Osteocyte (in vitro differentiated cells): ENCODE measurements around the gene C4orf36. TPM values are rescaled to one million over a fixed set of nuclear protein-coding genes. Genes with fewer than 3 reads are reported as not detected.

Experiments
- DNase-seq: peaks from one replicate; pipeline ENCODE4 v3.0.0; 2021; ENCODE audit warnings: mixed read lengths; ENCODE audit not compliant: unreplicated experiment; ENCODE audit errors: extremely low spot score
- H3K27ac Mint-ChIP-seq: one replicate; pipeline ENCODE4 v1.8.0; 2021; ENCODE audit warnings: mild to moderate bottlenecking, mixed read lengths; ENCODE audit not compliant: unreplicated experiment
- H3K27me3 Mint-ChIP-seq: one replicate; pipeline ENCODE4 v1.8.0; 2021; ENCODE audit warnings: mixed read lengths; ENCODE audit not compliant: unreplicated experiment
- H3K36me3 Mint-ChIP-seq: one replicate; pipeline ENCODE4 v1.8.0; 2021; ENCODE audit warnings: mixed read lengths; ENCODE audit not compliant: unreplicated experiment
- H3K4me1 Mint-ChIP-seq: one replicate; pipeline ENCODE4 v1.8.0; 2021; ENCODE audit warnings: mixed read lengths; ENCODE audit not compliant: unreplicated experiment
- H3K4me3 Mint-ChIP-seq: one replicate; pipeline ENCODE4 v1.8.0; 2021; ENCODE audit warnings: mild to moderate bottlenecking, moderate library complexity, mixed read lengths; ENCODE audit not compliant: unreplicated experiment
- H3K9me3 Mint-ChIP-seq: one replicate; pipeline ENCODE4 v1.8.0; 2021; ENCODE audit warnings: mixed read lengths; ENCODE audit not compliant: unreplicated experiment
- total RNA-seq: library from RNA; stranded (reverse); gene quantifications from 2 replicates; pipeline ENCODE4 v1.2.1, GENCODE V29; 2021
- TF ChIP-seq, protein P1 (sequence below): fragments of 200-600 bp; sonication (generic); IDR thresholded peaks from 2 replicates; pipeline ENCODE4 v1.5.0; 2021; ENCODE audit warnings: antibody characterized with exemption, mild to moderate bottlenecking, moderate library complexity

C4orf36 gene
- total RNA-seq, 1 donor from 2014 or later, result 0.51 TPM

DNA sequence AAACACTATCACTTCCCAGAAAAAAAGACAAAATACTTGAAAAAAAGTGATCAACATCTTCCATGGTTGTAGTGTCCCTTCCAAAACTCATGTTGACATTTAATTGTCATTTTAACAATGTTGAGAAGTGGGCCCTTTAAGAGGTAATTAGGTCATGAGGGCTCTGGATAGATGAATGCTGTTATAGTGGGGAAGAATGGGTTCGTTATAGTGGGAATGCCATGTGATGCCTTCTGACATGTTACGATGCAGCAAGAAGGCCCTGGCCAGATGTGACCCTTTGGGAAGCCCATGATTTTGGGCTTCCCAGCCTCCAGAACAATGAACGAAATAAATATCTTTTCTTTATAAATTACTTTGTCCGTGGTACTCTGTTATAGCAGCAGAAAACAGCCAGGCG is 39.0 kb downstream of the C4orf36 start:
- DNase-seq, result no peak
- Mint-ChIP-seq H3K27me3 (peaks cover 2% of the 10 kb centered on the region), H3K27ac (no peak overlapping the region), H3K36me3 (no peaks in the 10 kb centered on the region), H3K4me3 (no peak overlapping the region), H3K9me3 (no peaks in the 10 kb centered on the region), H3K4me1 (peaks cover 34% of the 10 kb centered on the region)
- TF ChIP-seq, protein P1, sequence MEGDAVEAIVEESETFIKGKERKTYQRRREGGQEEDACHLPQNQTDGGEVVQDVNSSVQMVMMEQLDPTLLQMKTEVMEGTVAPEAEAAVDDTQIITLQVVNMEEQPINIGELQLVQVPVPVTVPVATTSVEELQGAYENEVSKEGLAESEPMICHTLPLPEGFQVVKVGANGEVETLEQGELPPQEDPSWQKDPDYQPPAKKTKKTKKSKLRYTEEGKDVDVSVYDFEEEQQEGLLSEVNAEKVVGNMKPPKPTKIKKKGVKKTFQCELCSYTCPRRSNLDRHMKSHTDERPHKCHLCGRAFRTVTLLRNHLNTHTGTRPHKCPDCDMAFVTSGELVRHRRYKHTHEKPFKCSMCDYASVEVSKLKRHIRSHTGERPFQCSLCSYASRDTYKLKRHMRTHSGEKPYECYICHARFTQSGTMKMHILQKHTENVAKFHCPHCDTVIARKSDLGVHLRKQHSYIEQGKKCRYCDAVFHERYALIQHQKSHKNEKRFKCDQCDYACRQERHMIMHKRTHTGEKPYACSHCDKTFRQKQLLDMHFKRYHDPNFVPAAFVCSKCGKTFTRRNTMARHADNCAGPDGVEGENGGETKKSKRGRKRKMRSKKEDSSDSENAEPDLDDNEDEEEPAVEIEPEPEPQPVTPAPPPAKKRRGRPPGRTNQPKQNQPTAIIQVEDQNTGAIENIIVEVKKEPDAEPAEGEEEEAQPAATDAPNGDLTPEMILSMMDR, result no peak

DNA sequence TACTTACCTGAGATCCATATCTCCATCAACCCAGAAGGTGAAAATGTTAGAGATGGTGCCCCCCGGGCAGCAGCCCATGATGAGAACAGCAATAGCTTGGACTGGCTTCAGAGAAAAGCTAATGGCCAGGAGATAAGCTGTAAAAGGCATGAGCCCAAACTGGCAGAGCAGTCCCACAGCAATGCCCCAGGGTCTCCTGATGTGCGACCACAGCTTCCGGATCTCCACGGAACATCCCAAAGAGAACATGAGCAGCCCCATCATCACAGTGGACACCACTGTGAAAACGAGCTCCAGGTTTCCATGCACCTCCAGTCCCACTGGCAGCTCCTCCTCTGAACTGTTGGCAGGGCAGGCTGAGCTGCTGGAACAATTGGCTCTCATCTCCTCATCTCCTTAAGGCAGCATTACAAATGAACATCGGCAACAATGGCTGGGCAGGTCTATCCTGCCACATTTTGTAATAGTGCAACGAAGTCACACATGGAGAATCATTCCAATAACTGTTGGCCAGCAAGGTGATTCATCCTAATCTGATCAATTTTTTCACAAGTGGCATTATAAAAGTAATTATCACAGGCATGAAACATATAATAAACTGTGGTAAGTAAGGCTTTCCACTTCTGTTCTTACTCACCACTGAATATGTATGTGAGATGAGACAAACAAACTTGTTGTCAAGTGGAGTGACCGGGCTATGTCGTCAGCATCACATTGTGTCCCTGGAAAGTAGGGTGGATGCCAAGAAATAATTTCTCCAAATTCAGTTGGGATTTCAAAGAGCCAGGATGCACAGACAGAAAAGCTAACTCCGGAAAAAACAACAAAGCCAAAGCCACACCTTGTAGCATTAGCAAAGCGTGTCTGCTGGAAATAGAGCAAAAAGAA is 43.2 kb downstream of the C4orf36 start, which contains the start of gene SLC10A6:
Gene SLC10A6 (minus strand): TSS at position 653 of the 888 bp plus-strand sequence. CDS start 269 bp downstream, at position 384.
- peaks cover 26% of the 10 kb centered on the region for H3K4me1 Mint-ChIP-seq
- H3K36me3 Mint-ChIP-seq, result no peaks in the 10 kb centered on the region
- no peak within 1 kb of the TSS for H3K27ac Mint-ChIP-seq
- H3K27me3 Mint-ChIP-seq, result peaks cover 2% of the 10 kb centered on the region
- H3K9me3 Mint-ChIP-seq, result no peaks in the 10 kb centered on the region
- H3K4me3 Mint-ChIP-seq, result no peak within 1 kb of the TSS
- DNase-seq, result no peak
- TF ChIP-seq, protein P1, result no peak

DNA sequence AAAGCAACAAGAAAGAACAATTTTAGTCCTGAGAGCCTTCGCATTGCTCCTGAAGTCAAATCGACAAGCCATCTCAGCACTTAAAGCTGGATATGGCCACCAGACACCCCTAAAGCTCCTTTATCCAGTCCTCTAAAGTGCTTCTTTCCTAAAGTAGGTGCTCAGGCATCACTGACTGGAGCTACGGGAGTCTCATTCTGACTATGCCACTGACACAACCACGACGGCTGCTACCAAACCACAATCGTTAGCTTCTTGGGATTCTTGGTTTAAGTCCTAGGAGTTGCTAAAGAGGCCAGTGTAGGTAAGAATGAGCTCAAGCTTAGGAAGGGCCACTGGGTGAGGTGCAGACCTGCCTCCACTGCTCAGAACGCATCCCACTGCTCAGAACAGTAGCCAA is 44.1 kb downstream of the C4orf36 start:
- no peak for DNase-seq
- Mint-ChIP-seq H3K9me3 (no peaks in the 10 kb centered on the region), H3K27me3 (peaks cover 2% of the 10 kb centered on the region), H3K4me1 (peaks cover 26% of the 10 kb centered on the region), H3K27ac (no peak overlapping the region), H3K4me3 (no peak overlapping the region), H3K36me3 (no peaks in the 10 kb centered on the region)
- TF ChIP-seq, protein P1, result no peak

DNA sequence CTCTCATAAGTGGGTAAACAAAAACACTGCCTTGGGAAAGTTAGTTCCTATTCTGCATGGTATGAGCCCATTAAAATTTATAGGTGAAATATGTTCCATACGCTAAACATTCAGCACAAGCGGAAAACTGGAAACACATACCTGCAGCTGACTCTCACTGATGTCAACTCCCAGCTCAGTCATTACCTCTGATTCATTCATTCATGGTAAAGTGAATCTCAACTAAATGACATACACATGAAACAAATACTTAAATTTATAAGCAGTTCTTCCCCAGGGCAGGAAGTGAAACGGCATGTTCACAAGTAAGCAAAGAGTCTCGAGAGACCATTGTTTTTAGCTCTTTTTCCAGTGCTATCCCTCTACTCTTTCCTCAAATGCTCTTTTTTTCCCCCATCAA is 44.7 kb downstream of the C4orf36 start:
- Mint-ChIP-seq H3K27ac (no peak overlapping the region), H3K27me3 (peaks cover 2% of the 10 kb centered on the region), H3K36me3 (no peaks in the 10 kb centered on the region), H3K4me3 (no peak overlapping the region), H3K9me3 (no peaks in the 10 kb centered on the region), H3K4me1 (peaks cover 24% of the 10 kb centered on the region)
- TF ChIP-seq, protein P1, result no peak
- DNase-seq, result no peak

DNA sequence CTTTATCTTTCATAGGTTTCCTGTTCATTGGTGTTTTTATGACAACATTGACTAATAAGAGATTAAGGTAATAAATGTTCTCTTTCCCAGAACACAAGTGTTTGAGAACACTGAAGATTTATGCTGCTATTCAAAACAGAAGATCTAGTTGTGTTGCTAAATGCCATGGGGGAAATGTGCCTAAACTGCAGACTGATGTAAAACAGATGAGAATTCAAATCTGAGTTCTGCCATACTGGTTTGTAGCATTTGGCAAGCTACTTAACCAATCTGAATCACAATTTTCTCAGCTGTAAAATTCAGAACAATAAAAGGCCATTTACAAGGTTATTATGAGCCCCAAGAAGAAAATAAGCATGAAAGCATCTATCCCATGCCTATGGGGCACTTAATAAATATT is 45.3 kb downstream of the C4orf36 start:
- H3K27ac Mint-ChIP-seq, result no peak overlapping the region
- H3K9me3 Mint-ChIP-seq, result no peaks in the 10 kb centered on the region
- H3K27me3 Mint-ChIP-seq, result peaks cover 2% of the 10 kb centered on the region
- TF ChIP-seq, protein P1, result no peak
- no peak overlapping the region for H3K4me3 Mint-ChIP-seq
- peaks cover 24% of the 10 kb centered on the region for H3K4me1 Mint-ChIP-seq
- H3K36me3 Mint-ChIP-seq, result no peaks in the 10 kb centered on the region
- no peak for DNase-seq
